Measurements from ENCODE around the gene SLC12A2.

SLC12A2 gene

DNA sequence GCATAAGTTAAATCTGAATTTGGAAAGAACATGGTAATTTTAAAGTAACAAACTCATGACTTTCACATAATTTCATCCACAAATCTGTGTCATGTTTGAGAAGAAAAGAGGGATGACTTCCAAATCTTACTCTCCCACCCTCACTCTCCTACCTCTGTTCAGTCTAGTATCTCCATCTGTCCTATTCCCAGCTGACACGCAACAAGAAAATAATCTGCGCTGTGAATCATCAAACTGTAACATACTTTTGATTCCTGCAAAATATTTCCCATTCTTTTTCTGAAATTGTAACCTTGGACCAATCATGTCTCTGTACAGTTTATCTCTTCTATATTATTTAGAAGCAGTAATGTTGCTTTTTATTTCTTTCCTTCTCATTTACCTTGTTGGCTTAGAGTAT lies 91.4 kb downstream of the SLC12A2 start:
- DNase-seq: no peak

DNA sequence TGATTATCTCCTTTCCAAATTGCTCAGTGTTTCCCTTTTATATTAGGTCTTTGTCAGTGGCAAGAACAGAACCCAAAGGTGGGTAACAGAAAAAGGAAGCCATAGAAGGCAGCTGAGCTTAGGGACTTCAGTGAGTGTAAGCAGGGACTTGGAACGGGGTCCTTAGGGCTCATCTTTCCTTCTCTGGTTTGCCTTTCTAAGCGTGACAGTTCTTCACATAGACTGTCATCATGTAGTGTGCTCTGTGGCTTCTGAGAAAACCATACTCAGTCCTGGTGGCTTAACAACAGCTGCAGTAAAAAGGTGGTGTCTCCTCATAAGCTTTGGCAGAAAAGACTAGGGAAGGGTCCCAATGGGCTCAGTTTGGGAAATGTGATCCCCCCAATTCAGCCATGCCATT lies 108.8 kb downstream of the SLC12A2 start:
- no peak for DNase-seq

- no peak for DNase-seq
These were observed 110.3 kb downstream of the SLC12A2 start for GRCh38 chr5:128193665-128194390.

DNA sequence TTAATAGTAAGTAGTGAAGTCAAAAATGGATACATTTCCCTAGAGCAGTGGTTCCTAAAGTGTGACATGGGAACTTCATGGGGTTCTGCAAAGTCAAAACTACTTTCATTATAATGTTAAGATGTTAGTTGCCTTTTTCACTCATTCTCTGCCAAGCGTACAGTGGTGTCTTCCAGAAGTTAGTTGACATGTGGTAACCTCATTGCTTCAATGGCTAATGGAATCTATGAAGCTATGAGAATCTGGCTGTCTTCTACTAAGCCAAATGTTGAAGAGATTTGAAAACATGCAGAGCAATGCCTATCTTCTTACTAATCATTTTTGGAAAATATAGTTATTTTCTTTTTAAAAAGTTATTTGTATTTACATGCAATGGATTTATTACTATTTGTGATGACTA lies 111.8 kb downstream of the SLC12A2 start:
- DNase-seq: no peak

DNA sequence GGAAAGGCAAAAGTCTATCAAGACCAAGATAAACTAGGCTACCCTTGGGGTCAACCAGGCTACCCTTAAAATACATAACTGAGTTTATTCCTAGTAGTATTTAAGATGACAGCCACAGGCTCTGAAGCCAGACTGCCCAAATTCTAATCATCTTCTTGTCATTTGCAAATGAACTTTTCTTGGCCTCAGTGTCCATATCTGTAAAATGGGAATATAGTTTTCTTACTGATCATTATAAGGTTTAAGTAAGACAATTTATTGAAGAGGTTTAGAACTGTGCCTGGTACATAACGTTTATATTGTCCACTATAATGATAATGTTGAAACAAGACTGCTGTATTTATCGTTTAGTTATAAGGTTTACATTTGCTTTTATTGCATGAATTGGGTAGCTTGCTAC lies 112.5 kb downstream of the SLC12A2 start:
- no peak for DNase-seq

DNA sequence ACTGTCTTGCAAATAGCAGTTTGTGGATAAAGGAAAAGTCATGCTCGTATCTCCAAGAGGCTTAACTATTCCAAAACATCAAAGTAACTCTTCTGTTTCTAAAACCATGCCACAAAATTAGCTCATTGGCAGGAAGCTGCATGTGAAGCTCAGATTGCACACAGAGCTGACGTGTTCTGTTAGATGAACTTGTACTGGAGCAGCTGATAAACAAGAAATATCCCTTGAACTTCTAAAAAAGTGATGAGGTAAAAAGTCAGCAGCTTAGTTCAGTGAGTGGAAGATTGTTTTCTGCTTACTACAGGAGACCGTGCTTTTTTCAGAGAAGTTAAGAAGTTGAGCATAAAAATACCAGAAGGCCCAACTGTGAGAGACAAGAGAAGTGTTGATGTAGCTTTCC lies 113.2 kb downstream of the SLC12A2 start:
- DNase-seq: no peak

GRCh38 chr5:128197896-128198522 lies 114.4 kb downstream of the SLC12A2 start:
- no peak for DNase-seq

DNA sequence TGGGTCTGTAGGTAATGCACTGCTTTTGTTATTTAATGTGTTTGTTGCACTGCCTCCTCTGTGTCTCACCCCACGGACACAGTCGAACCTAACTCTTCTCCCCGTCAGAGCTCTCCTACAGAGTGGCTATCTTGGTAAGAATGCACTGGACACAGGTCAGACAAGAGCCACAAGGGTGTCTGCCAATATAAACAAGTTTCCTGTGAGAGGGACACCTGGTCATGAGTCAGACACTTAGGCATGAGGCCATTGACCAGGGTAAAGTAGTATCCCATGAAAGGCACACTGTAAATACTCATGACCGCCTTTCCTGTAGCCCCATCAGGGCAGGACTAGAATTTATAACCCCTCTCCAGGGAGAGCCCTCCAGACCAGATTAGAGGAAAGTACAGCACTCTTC lies 115.5 kb downstream of the SLC12A2 start:
- no peak for DNase-seq

- peak; percentile 4 for DNase-seq
These were observed 116.0 kb downstream of the SLC12A2 start for GRCh38 chr5:128199611-128200010.

DNA sequence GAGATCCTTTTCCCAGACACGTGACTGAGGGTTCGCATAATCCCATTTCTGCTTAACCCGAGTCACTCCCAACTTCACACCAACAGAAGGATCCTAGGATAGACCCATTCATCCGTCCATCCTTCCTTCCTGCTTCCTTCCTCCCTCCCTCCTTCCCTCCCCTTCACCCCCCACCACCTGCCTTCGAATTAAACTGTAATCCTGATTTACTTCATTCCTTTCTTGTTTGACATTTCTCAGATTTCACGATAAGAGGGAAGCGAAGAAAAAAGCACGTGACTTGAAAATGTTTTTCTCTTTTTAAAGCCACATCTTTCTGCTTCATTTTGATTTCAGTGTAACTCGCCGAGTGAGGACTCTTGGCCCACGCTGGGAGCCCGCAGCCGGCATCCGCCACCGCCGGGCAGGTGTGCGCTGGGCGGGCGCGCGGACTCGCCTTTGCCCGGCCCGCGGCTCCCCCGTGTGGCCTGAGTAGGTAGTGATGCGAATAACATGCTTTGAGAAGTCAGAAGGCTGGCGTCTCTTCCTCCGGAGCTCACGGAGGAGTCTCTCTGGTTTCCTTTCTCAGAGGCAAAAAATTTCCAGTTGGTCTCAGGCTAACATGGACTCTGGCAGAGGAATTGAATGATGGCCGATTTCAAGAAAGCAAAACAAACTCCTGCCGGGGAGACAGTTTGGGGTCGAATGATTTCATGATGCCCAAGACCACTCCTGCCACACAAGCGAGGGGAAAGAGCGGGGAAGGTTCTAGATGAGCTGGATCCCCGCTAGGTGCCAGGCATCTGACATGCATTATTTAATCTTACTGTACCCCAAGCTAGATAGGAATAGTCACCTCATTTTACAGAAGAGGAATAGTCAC lies 117.7 kb downstream of the SLC12A2 start:
- DNase-seq: peak; percentile 52

GRCh38 chr5:128202320-128202719 lies 118.8 kb downstream of the SLC12A2 start:
- no peak for DNase-seq

DNA sequence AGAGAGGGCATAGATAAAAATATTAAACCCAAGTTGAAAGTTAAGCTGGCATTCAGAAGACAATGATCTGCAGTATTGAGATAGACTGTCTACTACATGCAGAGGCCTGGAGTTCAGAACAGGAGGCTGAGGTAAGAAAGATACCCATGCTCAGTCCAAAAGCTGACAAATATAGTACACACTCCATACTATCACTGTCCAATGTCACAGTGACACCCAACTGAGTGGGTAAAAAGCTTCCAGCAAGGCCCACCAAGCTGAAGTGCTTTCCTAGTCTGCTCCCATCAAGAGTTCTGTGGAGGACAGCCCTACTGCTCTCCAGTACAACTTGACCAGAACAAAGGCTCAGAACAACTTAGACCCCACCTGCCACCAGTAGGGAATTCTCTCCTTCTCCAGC lies 124.9 kb downstream of the SLC12A2 start:
- DNase-seq: no peak

DNA sequence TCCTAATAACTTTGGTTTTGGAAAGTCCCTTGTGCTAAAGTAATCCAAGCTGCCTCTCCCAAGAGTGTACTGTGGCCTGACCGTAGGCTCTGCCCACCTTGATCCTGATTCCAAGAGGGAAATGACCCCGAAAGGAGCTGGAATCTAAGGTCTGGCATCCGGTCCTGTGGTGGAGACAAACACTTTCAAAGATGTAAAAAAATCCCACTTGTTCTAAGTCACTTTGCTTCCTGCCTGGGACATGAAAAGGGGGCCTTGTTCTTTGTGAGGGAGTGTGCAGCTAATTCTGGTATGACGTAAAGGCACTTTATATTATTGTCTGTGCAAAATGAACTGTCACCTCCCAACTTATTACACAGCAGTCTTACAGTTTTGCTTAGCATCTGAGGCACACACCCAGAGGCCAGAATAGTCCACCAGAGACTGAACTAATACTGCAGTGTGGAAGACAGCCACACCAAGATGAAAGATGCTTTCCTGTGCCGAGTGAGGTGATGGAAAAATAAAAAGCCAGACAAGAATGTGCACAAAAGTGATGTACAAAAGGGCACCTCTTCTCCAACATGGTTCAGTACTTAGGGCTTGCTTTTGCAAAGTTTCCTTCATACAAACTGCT lies 128.7 kb downstream of the SLC12A2 start:
- no peak for DNase-seq

DNA sequence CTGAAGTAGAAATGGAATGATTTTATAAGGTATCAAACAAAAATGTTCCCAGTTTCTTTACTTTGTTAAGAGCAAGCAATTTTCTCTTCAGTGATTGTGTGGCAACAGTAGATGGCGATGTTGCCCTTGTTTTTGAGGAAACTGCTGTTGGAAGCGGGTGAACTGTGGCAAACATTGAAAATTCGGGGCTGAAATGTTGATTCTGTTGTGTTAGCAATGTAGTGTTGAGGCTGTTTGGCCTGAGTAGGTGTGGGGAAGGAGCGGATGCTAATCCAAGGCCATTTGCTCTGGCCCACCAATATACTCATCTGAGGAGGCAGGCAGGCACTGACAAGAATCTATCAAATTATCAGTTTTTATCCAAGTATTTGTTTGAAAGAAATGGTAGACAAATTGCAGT lies 129.8 kb downstream of the SLC12A2 start:
- DNase-seq: peak; percentile 47

GRCh38 chr5:128213833-128214232 lies 130.3 kb downstream of the SLC12A2 start:
- DNase-seq: no peak

DNA sequence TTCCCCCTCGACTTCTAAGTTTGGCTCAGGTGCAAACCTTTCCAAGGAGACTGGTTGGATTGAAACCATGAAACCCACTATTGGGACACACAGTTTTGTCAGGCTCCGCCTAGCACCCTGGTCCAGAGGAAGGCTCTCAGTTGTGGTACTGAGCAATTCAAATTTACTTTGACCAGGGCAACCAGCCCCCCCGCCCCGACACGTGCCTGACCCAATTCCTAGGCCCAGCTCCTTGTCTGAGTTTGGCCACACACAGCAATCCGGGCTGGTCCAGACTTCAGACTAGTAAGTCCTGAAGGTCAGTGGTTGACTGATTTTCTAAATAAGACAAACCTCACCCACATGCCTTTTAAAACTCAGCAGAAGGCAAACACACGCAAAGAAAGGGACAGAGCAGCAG lies 132.7 kb downstream of the SLC12A2 start:
- DNase-seq: no peak

DNA sequence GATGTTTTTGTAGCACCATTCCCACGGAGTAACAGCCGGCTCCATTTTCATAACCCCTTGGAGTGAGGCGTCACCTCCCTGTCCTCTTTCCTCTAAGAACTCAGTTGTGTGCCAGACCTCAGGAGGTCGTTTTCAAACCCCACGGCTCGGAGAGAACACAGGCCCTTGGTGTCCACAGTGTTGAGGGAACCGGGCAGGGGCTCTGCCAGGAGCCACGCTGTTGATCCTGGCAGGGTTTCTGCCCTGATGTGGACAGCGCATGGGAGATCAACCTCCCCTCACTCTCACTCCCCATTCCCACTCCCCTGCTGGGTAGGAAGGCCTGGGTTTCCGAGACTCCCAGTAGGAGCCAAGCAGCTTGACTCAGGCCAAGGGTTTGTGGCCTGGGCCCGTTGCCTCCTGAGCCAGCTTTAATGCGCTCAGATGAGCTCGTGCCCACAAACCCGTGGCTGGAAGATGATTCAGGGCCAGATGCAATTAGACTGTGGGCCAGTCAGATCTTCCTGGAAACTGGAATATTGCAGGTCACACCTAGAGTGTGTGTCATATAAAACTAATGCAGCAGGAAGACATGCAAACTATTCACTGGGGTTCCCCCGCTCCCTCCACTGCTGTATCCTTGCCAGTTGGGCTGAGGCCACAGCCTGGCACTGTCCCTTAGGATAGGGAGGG lies 133.4 kb downstream of the SLC12A2 start:
- DNase-seq: no peak

GRCh38 chr5:128220841-128221240 lies 137.3 kb downstream of the SLC12A2 start:
- DNase-seq: no peak

DNA sequence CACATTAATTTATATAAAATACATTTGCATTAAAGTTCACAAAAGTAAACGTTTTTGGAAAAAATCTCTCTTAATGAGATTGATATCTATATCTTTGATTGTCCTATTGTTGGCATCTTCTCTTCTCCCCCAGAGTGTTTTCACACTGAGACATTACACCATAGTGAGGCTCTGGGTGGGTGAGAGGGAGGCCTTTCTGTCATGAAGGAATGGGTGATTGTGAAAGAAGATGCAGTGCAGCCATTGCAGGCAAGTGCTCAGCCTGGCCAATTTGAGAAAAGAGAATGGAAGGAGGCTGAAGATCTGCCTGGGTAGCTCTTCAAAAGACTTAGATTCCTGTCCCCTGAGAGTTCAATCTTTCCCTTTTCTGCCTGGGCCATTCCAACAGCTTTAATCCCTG lies 140.8 kb downstream of the SLC12A2 start:
- DNase-seq: no peak

- DNase-seq: no peak
These were observed 141.9 kb downstream of the SLC12A2 start for GRCh38 chr5:128225245-128226030.

- no peak for DNase-seq
These were observed 144.4 kb downstream of the SLC12A2 start for GRCh38 chr5:128228008-128228407.

- no peak for DNase-seq
These were observed 145.0 kb downstream of the SLC12A2 start for GRCh38 chr5:128228521-128228920.

All from inflammatory macrophage treated with lipopolysaccharide for 4 hours (primary cell).